Measurements from ENCODE around the gene ETV5.

- no peak for TF ChIP-seq CTCF (IDR thresholded peaks at IDR 0.05)
- TF ChIP-seq POLR2AphosphoS5 (IDR thresholded peaks at IDR 0.05): no peak
- TF ChIP-seq POLR2A (IDR thresholded peaks at IDR 0.05): no peak
These were observed 110.8 kb downstream of the ETV5 start for GRCh38 chr3:185998136-185998535.
